Loucy (cell line): ENCODE results near the gene ZNF662.

Source experiments
- H2AFZ ChIP-seq: fragments of 200-600 bp; sonication (generic); 2 replicates; pipeline ENCODE4 v1.6.0; 2016; ENCODE audit warnings: antibody characterized with exemption, mild to moderate bottlenecking, low read length, moderate library complexity
- H3F3A ChIP-seq: fragments of 200-600 bp; 2 replicates; pipeline ENCODE4 v1.6.0; 2016; ENCODE audit warnings: antibody characterized with exemption, low read depth, mild to moderate bottlenecking
- H3K27me3 ChIP-seq: fragments of 200-600 bp; sonication (generic); 2 replicates; pipeline ENCODE4 v1.6.1; 2014; ENCODE audit warnings: low read length, mild to moderate bottlenecking; ENCODE audit not compliant: insufficient read depth, poor library complexity, severe bottlenecking
- H3K36me3 ChIP-seq: fragments of 200-600 bp; sonication (generic); 2 replicates; pipeline ENCODE4 v1.6.1; 2016; ENCODE audit warnings: low read length; ENCODE audit not compliant: insufficient read depth
- H3K4me1 ChIP-seq: fragments of 200-600 bp; sonication (generic); 2 replicates; pipeline ENCODE4 v1.5.1; 2014; ENCODE audit warnings: low read length, mild to moderate bottlenecking; ENCODE audit not compliant: insufficient read depth, poor library complexity, severe bottlenecking
- H3K4me2 ChIP-seq: fragments of 200-600 bp; sonication (generic); 2 replicates; pipeline ENCODE4 v1.6.0; 2014; ENCODE audit warnings: antibody characterized with exemption, low read length, low read depth, mild to moderate bottlenecking; ENCODE audit not compliant: poor library complexity, severe bottlenecking
- H3K4me3 ChIP-seq: fragments of 200-600 bp; sonication (generic); 2 replicates; pipeline ENCODE4 v1.5.1; 2014; ENCODE audit warnings: low read length, mild to moderate bottlenecking, mixed read lengths; ENCODE audit not compliant: poor library complexity, severe bottlenecking
- H3K79me2 ChIP-seq: fragments of 200-600 bp; sonication (generic); 2 replicates; pipeline ENCODE4 v1.6.1; 2014; ENCODE audit warnings: low read length; ENCODE audit not compliant: insufficient read depth
- H3K9ac ChIP-seq: fragments of 200-600 bp; sonication (generic); 2 replicates; pipeline ENCODE4 v1.6.0; 2014; ENCODE audit warnings: mild to moderate bottlenecking, low read depth, low read length, moderate library complexity; ENCODE audit not compliant: poor library complexity, severe bottlenecking
- H3K9me2 ChIP-seq: fragments of 200-600 bp; sonication (generic); replicated peaks from 2 replicates; pipeline ENCODE4 v1.6.1; 2016; ENCODE audit warnings: low read depth, low read length, mixed read lengths
- H3K9me3 ChIP-seq: fragments of 200-600 bp; sonication (generic); 2 replicates; pipeline ENCODE4 v1.6.1; 2014; ENCODE audit warnings: mild to moderate bottlenecking, antibody characterized with exemption, low read length, low read depth; ENCODE audit not compliant: insufficient read depth
- H4K20me1 ChIP-seq: fragments of 200-600 bp; sonication (generic); 2 replicates; pipeline ENCODE4 v1.6.0; 2014; ENCODE audit warnings: antibody characterized with exemption, low read length, mild to moderate bottlenecking; ENCODE audit not compliant: insufficient read depth, poor library complexity, severe bottlenecking
- CTCF ChIP-seq: fragments of 200-600 bp; sonication (generic); conservative IDR thresholded peaks from 2 replicates; pipeline ENCODE4 v1.5.1; 2014; ENCODE audit warnings: mild to moderate bottlenecking, antibody characterized with exemption, low read length
- EZH2phosphoT487 ChIP-seq: fragments of 200-600 bp; IDR thresholded peaks from 2 replicates; pipeline ENCODE4 v1.6.1; 2018; ENCODE audit warnings: antibody characterized with exemption, mild to moderate bottlenecking, moderate library complexity, borderline replicate concordance

ZNF662 gene

DNA sequence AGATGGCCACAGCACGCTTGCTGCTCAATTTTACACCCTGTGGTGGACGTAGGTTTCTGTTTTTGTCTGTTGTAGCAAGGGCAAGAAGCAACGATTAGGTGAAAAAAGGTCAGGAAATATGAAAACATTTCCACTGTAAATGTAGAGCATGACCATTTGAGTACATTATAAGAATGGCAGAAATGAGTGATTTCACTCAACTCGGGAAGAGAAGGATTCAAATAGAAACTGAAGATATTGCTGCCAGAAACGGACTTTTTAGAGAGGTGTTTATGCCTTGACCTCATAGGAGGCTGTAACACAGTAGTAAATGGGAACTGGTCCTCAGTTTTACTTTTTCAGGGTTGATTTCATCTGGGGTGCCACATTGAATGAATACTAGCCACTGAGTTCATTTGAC, 40.1 kb downstream of the ZNF662 start:
- Histone ChIP-seq H3K4me2 (no peak overlapping the region), H3K9me3 (no peaks in the 10 kb centered on the region), H4K20me1 (no peaks in the 10 kb centered on the region), H3K27me3 (no peaks in the 10 kb centered on the region), H3K79me2 (no peaks in the 10 kb centered on the region), H3F3A (no peaks in the 10 kb centered on the region), H3K9ac (no peak overlapping the region), H3K4me3 (no peak overlapping the region), H2AFZ (no peak overlapping the region), H3K36me3 (no peaks in the 10 kb centered on the region), H3K4me1 (no peaks in the 10 kb centered on the region), H3K9me2 (no peaks in the 10 kb centered on the region)
- TF ChIP-seq CTCF (no peak), EZH2phosphoT487 (no peak)

DNA sequence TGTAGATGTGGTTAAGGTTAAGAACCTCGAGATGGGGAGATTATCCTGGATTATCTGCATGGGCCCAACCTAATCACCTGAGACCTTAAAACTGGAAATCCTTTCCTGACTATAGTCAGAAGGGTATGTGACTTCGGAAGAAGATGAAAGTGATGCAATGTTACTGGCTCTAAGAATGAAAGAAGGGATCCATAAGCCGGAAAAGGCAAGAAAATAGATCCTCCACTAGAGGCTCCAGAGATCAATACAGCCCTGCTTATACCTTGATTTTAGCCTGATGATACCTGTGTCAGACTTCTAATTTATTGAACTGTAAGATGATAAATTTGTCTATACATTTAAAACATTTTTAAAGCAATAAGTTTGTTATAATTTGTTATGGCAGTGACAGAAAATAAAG, 51.6 kb downstream of the ZNF662 start:
- Histone ChIP-seq H3K36me3 (no peaks in the 10 kb centered on the region), H3K4me1 (no peaks in the 10 kb centered on the region), H2AFZ (no peak overlapping the region), H4K20me1 (no peaks in the 10 kb centered on the region), H3K4me3 (no peak overlapping the region), H3K4me2 (no peak overlapping the region), H3K27me3 (no peaks in the 10 kb centered on the region), H3K9me3 (no peaks in the 10 kb centered on the region), H3K9ac (no peak overlapping the region), H3F3A (no peaks in the 10 kb centered on the region), H3K9me2 (no peaks in the 10 kb centered on the region), H3K79me2 (no peaks in the 10 kb centered on the region)
- peak; percentile 36 for TF ChIP-seq CTCF
- no peak for TF ChIP-seq EZH2phosphoT487

DNA sequence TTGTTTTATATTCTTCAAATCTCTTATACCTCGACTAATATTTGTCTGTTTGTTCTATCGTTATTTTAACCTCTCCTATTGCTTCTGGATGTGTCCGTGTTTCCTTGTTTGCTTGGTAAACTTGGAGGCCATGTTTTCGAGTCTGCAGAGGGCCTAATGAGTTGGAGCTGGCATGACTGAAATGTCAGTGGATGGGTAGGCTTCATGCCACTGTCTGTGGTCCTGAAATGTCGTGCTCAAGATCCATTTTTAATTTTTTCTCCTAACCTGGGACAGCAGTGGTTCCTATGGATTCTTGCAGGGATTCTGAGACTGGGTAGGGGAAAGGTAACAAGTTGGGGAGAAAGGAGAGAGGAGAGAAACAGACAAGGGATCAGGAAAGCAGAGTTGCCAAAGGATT, 54.3 kb downstream of the ZNF662 start:
- Histone ChIP-seq H3K27me3 (no peaks in the 10 kb centered on the region), H3K4me3 (no peak overlapping the region), H3K4me1 (no peaks in the 10 kb centered on the region), H3K9me3 (no peaks in the 10 kb centered on the region), H3F3A (no peaks in the 10 kb centered on the region), H3K9ac (no peak overlapping the region), H3K9me2 (no peaks in the 10 kb centered on the region), H4K20me1 (no peaks in the 10 kb centered on the region), H3K79me2 (no peaks in the 10 kb centered on the region), H3K4me2 (no peak overlapping the region), H3K36me3 (no peaks in the 10 kb centered on the region), H2AFZ (no peak overlapping the region)
- TF ChIP-seq EZH2phosphoT487, result no peak
- no peak for TF ChIP-seq CTCF
